Myocyte (in vitro differentiated cells): ENCODE data around the gene F2R. TPM values are rescaled to one million over a fixed set of nuclear protein-coding genes. Genes with fewer than 3 reads are reported as not detected.

Experiments used
- total RNA-seq: library from RNA; depleted of rRNA; stranded (reverse); fragments of >200 nt; gene quantifications from 2 replicates; pipeline ENCODE4 v1.2.3, GENCODE V29; 2014

Gene F2R
- total RNA-seq, 1 donor from 2014 or later = 10.1 TPM

Other genes starting within 250 kb of the F2R start
- gene F2RL2, start 92.7 kb upstream of the F2R start, total RNA-seq = 0.31 and 0.48 TPM in 2 replicates
- not detected in 2 replicates for gene F2RL1, start 102.9 kb downstream of the F2R start, total RNA-seq
- gene S100Z, start 133.9 kb downstream of the F2R start, total RNA-seq = not detected in 2 replicates
- 1.3 TPM in 1 of 2 replicates, not detected in the other for gene CRHBP, start 236.9 kb downstream of the F2R start, total RNA-seq